HCT116 (cell line): ENCODE results near the gene ATG101. TPM values are rescaled to one million over a fixed set of nuclear protein-coding genes. Genes with fewer than 3 reads are reported as not detected.
A peak's percentile ranks its signal among the peaks of the same experiment; 100 is the strongest.

Experiments
- ATAC-seq: fragments of 200-7000 bp; cut with Tn5 transposase; 2 replicates; pipeline ENCODE4 v1.9.1; 2020; ENCODE audit warnings: mild to moderate bottlenecking, moderate library complexity
- BruUV-seq: library from RNA; stranded (reverse); fragments of 400-500 nt; replicated peaks from 2 replicates; lab custom pipeline; 2021; lab: Mats Ljungman, UMichigan
- CTCF ChIA-PET: fragments of 300-600 bp; sonication (Branson Sonifier 250); formaldehyde crosslinking; loops from one replicate; lab custom pipeline; 2021; ENCODE audit warnings: antibody characterized with exemption; lab: Charles Lee
- POLR2A ChIA-PET: fragments of 300-600, 350-600 bp; sonication (Branson Sonifier 250); formaldehyde crosslinking; loops from one replicate; lab custom pipeline; 2021; ENCODE audit warnings: antibody characterized with exemption; lab: Charles Lee
- RAD21 ChIA-PET, 2 experiments: fragments of 300-600 bp; sonication (Branson Sonifier 250); formaldehyde crosslinking; loops; one replicate each; lab custom pipeline; 2023; ENCODE audit warnings: low total read pairs in 2 of 2; ENCODE audit not compliant: uncharacterized antibody in 2 of 2, unreplicated experiment in 2 of 2, low non-redundant PET in 1 of 2; lab: Charles Lee
- DNase-seq: peaks from one replicate; pipeline ENCODE4 v3.0.0-alpha.2; 2010; ENCODE audit warnings: low read depth, low spot score
- H2AFZ ChIP-seq: fragments of 200-600 bp; shearing (Covaris generic), sonication (generic); 2 replicates; pipeline ENCODE4 v1.6.1; 2017; ENCODE audit warnings: low read depth, mixed run types, mixed read lengths, antibody characterized with exemption, low read length; ENCODE audit not compliant: poor library complexity, severe bottlenecking
- H3K27ac ChIP-seq: 2 replicates; pipeline ENCODE4 v1.5.1; 2012; ENCODE audit warnings: low read depth, low read length
- H3K27me3 ChIP-seq: fragments of 200-600 bp; sonication (generic); 2 replicates; pipeline ENCODE4 v1.6.1; 2016; ENCODE audit warnings: mixed run types, low read length, mixed read lengths; ENCODE audit not compliant: insufficient read depth
- H3K36me3 ChIP-seq, 2 experiments: fragments of 200-500 bp in 1 of 2; fragments of 200-600 bp in 1 of 2; sonication (Bioruptor generic) in 1 of 2; sonication (generic) in 1 of 2; 2 replicates each; pipeline versions ENCODE4 v1.5.1 to v1.6.1; 2014 to 2016; ENCODE audit warnings: low read length in 2 of 2, inconsistent platforms in 1 of 2, mixed read lengths in 1 of 2, mixed run types in 1 of 2; ENCODE audit not compliant: insufficient read depth in 2 of 2, control insufficient read depth in 1 of 2
- H3K4me1 ChIP-seq, 2 experiments: fragments of 200-600 bp in 1 of 2; sonication (generic) in 1 of 2; 2 replicates each; pipeline versions ENCODE4 v1.5.1 to v1.6.1; 2012 to 2017; ENCODE audit warnings: low read length in 2 of 2, inconsistent platforms in 1 of 2, mild to moderate bottlenecking in 1 of 2, mixed read lengths in 1 of 2, mixed run types in 1 of 2, moderate library complexity in 1 of 2; ENCODE audit not compliant: insufficient read depth in 2 of 2, control insufficient read depth in 1 of 2
- H3K4me2 ChIP-seq: fragments of 200-600 bp; sonication (generic); 2 replicates; pipeline ENCODE4 v1.6.1; 2017; ENCODE audit warnings: mixed run types, low read length, mixed read lengths
- H3K4me3 ChIP-seq, 2 experiments: fragments of 200-600 bp in 1 of 2; sonication (generic) in 1 of 2; replicated peaks in 1 of 2; 2 replicates each; pipeline ENCODE4 v1.5.1; 2011 to 2016; ENCODE audit warnings: low read length in 2 of 2, control low read depth in 1 of 2, low read depth in 1 of 2, mild to moderate bottlenecking in 1 of 2, mixed read lengths in 1 of 2, mixed run types in 1 of 2
- H3K79me2 ChIP-seq: fragments of 200-600 bp; sonication (generic); 2 replicates; pipeline ENCODE4 v1.6.1; 2017; ENCODE audit warnings: mild to moderate bottlenecking, mixed run types, low read length, moderate library complexity, mixed read lengths; ENCODE audit not compliant: insufficient read depth
- H3K9ac ChIP-seq: fragments of 200-600 bp; sonication (generic); 2 replicates; pipeline ENCODE4 v1.6.1; 2016; ENCODE audit warnings: low read length, mixed read lengths
- H3K9me2 ChIP-seq: fragments of 200-600 bp; sonication (generic), shearing (Covaris generic); 2 replicates; pipeline ENCODE4 v1.6.1; 2017; ENCODE audit warnings: mixed run types, mild to moderate bottlenecking, moderate library complexity; ENCODE audit not compliant: insufficient read depth
- H3K9me3 ChIP-seq, 2 experiments: fragments of 200-500 bp in 1 of 2; fragments of 200-600 bp in 1 of 2; sonication (Bioruptor generic) in 1 of 2; sonication (generic) in 1 of 2; 2 replicates each; pipeline ENCODE4 v1.6.1; 2014 to 2017; ENCODE audit warnings: low read length in 2 of 2, mixed read lengths in 2 of 2, inconsistent platforms in 1 of 2, low read depth in 1 of 2, mild to moderate bottlenecking in 1 of 2, mixed run types in 1 of 2, moderate library complexity in 1 of 2; ENCODE audit not compliant: control insufficient read depth in 1 of 2, insufficient read depth in 1 of 2
- H4K20me1 ChIP-seq: fragments of 200-600 bp; sonication (generic), shearing (Covaris generic); 2 replicates; pipeline ENCODE4 v1.6.1; 2017; ENCODE audit warnings: mixed run types, mild to moderate bottlenecking, moderate library complexity; ENCODE audit not compliant: insufficient read depth
- CBX3 ChIP-seq: IDR thresholded peaks from 2 replicates; pipeline ENCODE4 v1.6.1; 2012; ENCODE audit warnings: low read depth
- CEBPB ChIP-seq: IDR thresholded peaks from 2 replicates; pipeline ENCODE4 v1.6.1; 2012; ENCODE audit warnings: low read depth
- EGR1 ChIP-seq: IDR thresholded peaks from 2 replicates; pipeline ENCODE4 v1.6.1; 2012; ENCODE audit warnings: low read depth
- ELF1 ChIP-seq: IDR thresholded peaks from 2 replicates; pipeline ENCODE4 v1.6.1; 2012; ENCODE audit warnings: low read depth, borderline replicate concordance
- EZH2 ChIP-seq: fragments of 200-600 bp; sonication (generic); IDR thresholded peaks from 2 replicates; pipeline ENCODE4 v1.6.1; 2017; ENCODE audit warnings: antibody characterized with exemption, mixed run types
- EZH2phosphoT487 ChIP-seq: fragments of 200-600 bp; IDR thresholded peaks from 2 replicates; pipeline ENCODE4 v1.6.1; 2018; ENCODE audit warnings: antibody characterized with exemption, borderline replicate concordance
- FOSL1 ChIP-seq: IDR thresholded peaks from 2 replicates; pipeline ENCODE4 v1.6.1; 2012; ENCODE audit warnings: low read depth
- JUND ChIP-seq: IDR thresholded peaks from 2 replicates; pipeline ENCODE4 v1.6.1; 2012
- POLR2A ChIP-seq: IDR thresholded peaks from 2 replicates; pipeline ENCODE4 v1.7.0; 2011; ENCODE audit warnings: borderline replicate concordance; ENCODE audit not compliant: insufficient read depth, insufficient read length; ENCODE audit errors: extremely low read depth
- RAD21 ChIP-seq: IDR thresholded peaks from 2 replicates; pipeline ENCODE4 v1.6.1; 2012; ENCODE audit warnings: low read depth, mild to moderate bottlenecking
- SP1 ChIP-seq: IDR thresholded peaks from 2 replicates; pipeline ENCODE4 v1.6.1; 2012; ENCODE audit warnings: low read depth
- SRF ChIP-seq: IDR thresholded peaks from 2 replicates; pipeline ENCODE4 v1.6.1; 2012; ENCODE audit warnings: low read depth
- TCF7L2 ChIP-seq: IDR thresholded peaks from 2 replicates; pipeline ENCODE4 v1.7.0; 2011; ENCODE audit warnings: borderline replicate concordance, inconsistent platforms; ENCODE audit not compliant: insufficient read depth, insufficient read length; ENCODE audit errors: extremely low read depth
- YY1 ChIP-seq: IDR thresholded peaks from 2 replicates; pipeline ENCODE4 v1.6.1; 2011; ENCODE audit warnings: low read length, low read depth, moderate library complexity, mild to moderate bottlenecking; ENCODE audit not compliant: insufficient replicate concordance; ENCODE audit errors: extremely low read depth
- ZFX ChIP-seq: fragments of 450-650 bp; IDR thresholded peaks from 2 replicates; pipeline ENCODE4 v1.6.1; 2017
- ZNF274 ChIP-seq: fragments of 200-500 bp; sonication (Bioruptor generic); IDR thresholded peaks from 2 replicates; pipeline ENCODE4 v1.6.1; 2014; ENCODE audit warnings: mild to moderate bottlenecking, low read depth, low read length, inconsistent platforms
- intact Hi-C: fragments of 100-400 bp; cut with micrococcal nuclease; formaldehyde crosslinking; loops from 2 replicates; pipeline ENCODE4 v1.10.0; 2022
- total RNA-seq: library from RNA; stranded (reverse); gene quantifications from one replicate; pipeline ENCODE4 v1.2.1, GENCODE V29; 2021; ENCODE audit not compliant: unreplicated experiment
- TF ChIP-seq, protein P1 (sequence below), 3 experiments: fragments of 200-600 bp in 1 of 3; sonication (generic) in 1 of 3; IDR thresholded peaks in 2 of 3; conservative IDR thresholded peaks in 1 of 3; 2 replicates each; pipeline ENCODE4 v1.5.1; 2012 to 2017; ENCODE audit warnings: low read depth in 2 of 3, low read length in 2 of 3, antibody characterized with exemption in 1 of 3, borderline replicate concordance in 1 of 3, control low read depth in 1 of 3, mild to moderate bottlenecking in 1 of 3, mixed read lengths in 1 of 3, mixed run types in 1 of 3, moderate library complexity in 1 of 3; ENCODE audit not compliant: insufficient read depth in 1 of 3
- TF ChIP-seq, protein P2 (sequence below): IDR thresholded peaks from 2 replicates; pipeline ENCODE4 v1.6.1; 2012; ENCODE audit warnings: low read depth
- TF ChIP-seq, protein P3 (sequence below): IDR thresholded peaks from 2 replicates; pipeline ENCODE4 v1.6.1; 2012

ATG101 gene
- total RNA-seq, 1 experiment from 2014 or later = 49.2 TPM

DNA sequence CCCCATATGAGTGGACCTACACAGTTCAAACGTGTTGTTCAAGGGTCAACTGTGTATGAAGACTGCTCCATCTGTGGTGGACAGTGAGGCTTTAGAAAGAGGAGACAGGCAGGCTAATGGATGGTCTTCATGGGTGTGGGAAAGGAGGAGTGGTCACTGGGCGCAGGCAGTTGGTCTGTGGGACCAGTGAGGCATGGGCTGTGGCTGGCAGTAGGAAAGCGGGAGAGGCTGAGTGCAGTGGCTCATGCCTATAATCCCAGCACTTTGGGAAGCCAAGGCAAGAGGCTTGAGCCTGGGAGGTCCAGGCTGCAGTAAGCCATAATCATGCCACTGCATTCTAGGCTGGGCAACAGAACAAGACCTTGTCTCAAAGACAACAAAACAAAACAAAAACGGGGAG, 20.5 kb upstream of the ATG101 start:
- CTCF ChIA-PET = interaction anchor here (1.1 kb wide), 1 partner anchor 24 kb away, joined by 3 read pairs; no protein-coding TSS in a partner anchor

More for the DNA sequence above, 20.5 kb upstream of the ATG101 start:
- 0 out of 2 replicates have a peak overlapping the region, but pooled peaks have one; percentile 99 for H3K4me2 ChIP-seq
- peaks cover 22 to 56% of the 10 kb centered on the region in 2 experiments for H3K4me1 ChIP-seq
- TF ChIP-seq, protein P1, sequence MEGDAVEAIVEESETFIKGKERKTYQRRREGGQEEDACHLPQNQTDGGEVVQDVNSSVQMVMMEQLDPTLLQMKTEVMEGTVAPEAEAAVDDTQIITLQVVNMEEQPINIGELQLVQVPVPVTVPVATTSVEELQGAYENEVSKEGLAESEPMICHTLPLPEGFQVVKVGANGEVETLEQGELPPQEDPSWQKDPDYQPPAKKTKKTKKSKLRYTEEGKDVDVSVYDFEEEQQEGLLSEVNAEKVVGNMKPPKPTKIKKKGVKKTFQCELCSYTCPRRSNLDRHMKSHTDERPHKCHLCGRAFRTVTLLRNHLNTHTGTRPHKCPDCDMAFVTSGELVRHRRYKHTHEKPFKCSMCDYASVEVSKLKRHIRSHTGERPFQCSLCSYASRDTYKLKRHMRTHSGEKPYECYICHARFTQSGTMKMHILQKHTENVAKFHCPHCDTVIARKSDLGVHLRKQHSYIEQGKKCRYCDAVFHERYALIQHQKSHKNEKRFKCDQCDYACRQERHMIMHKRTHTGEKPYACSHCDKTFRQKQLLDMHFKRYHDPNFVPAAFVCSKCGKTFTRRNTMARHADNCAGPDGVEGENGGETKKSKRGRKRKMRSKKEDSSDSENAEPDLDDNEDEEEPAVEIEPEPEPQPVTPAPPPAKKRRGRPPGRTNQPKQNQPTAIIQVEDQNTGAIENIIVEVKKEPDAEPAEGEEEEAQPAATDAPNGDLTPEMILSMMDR (IDR thresholded peaks at IDR 0.05 in 2 of 3, conservative IDR thresholded peaks at IDR 0.05 in 1 of 3; ENCODE audit: borderline replicate concordance in 1 of 3, insufficient read depth in 1 of 3, low read depth in 2 of 3, low read length in 2 of 3) = no peak
- TF ChIP-seq CEBPB (no peak), ZFX (no peak), CBX3 (no peak), EGR1 (no peak), FOSL1 (no peak), EZH2 (no peak), ELF1 (no peak), SP1 (no peak), EZH2phosphoT487 (no peak), JUND (no peak), ZNF274 (no peak), POLR2A (no peak), SRF (no peak), RAD21 (no peak), TCF7L2 (no peak), YY1 (no peak)
- TF ChIP-seq, protein P2, sequence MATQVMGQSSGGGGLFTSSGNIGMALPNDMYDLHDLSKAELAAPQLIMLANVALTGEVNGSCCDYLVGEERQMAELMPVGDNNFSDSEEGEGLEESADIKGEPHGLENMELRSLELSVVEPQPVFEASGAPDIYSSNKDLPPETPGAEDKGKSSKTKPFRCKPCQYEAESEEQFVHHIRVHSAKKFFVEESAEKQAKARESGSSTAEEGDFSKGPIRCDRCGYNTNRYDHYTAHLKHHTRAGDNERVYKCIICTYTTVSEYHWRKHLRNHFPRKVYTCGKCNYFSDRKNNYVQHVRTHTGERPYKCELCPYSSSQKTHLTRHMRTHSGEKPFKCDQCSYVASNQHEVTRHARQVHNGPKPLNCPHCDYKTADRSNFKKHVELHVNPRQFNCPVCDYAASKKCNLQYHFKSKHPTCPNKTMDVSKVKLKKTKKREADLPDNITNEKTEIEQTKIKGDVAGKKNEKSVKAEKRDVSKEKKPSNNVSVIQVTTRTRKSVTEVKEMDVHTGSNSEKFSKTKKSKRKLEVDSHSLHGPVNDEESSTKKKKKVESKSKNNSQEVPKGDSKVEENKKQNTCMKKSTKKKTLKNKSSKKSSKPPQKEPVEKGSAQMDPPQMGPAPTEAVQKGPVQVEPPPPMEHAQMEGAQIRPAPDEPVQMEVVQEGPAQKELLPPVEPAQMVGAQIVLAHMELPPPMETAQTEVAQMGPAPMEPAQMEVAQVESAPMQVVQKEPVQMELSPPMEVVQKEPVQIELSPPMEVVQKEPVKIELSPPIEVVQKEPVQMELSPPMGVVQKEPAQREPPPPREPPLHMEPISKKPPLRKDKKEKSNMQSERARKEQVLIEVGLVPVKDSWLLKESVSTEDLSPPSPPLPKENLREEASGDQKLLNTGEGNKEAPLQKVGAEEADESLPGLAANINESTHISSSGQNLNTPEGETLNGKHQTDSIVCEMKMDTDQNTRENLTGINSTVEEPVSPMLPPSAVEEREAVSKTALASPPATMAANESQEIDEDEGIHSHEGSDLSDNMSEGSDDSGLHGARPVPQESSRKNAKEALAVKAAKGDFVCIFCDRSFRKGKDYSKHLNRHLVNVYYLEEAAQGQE = no peak
- TF ChIP-seq, protein P3, sequence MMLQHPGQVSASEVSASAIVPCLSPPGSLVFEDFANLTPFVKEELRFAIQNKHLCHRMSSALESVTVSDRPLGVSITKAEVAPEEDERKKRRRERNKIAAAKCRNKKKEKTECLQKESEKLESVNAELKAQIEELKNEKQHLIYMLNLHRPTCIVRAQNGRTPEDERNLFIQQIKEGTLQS = no peak
- no peak overlapping the region for H3K4me3 ChIP-seq
- peaks cover 28% of the 10 kb centered on the region; the same call in 1 of the 2 replicates for H3K79me2 ChIP-seq
- no peaks in the 10 kb centered on the region for H4K20me1 ChIP-seq
- H3K9me2 ChIP-seq = no peaks in the 10 kb centered on the region
- no peaks in the 10 kb centered on the region for H3K36me3 ChIP-seq
- ATAC-seq (no peak), DNase-seq (no peak)
- RAD21 ChIA-PET = no interaction called here
- H3K27ac ChIP-seq = peak overlapping the region; percentile 92; the same call in 1 of the 2 replicates
- BruUV-seq = no TSS peak
- intact Hi-C loops = no loop called here
- POLR2A ChIA-PET = no interaction called here
- peak overlapping the region; percentile 85; the same call in 1 of the 2 replicates for H3K9ac ChIP-seq
- no peaks in the 10 kb centered on the region for H3K27me3 ChIP-seq
- no peak overlapping the region for H2AFZ ChIP-seq
- no peaks in the 10 kb centered on the region for H3K9me3 ChIP-seq
